ENCODE results near the gene FHOD3.

The FHOD3 gene

DNA sequence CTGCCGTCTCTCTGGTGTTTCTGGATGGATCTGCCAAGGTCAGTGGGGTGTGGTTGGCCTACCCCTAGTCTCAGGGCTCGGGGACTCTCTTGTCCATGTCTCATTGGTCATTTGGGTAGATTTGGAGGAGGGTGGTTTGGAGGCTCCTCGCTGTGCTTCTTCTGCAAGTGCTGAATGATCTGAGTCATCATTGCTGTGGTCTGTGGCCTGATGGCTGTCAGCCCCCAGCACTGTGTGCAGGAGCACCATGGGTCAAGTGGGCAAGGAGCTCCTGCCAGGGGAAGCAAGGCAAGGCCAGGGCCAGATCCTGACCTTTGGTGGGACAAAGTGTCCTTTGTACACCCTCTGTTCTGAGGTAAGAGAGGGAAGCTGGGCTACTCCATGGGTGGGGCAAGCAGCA is 221.8 kb downstream of the FHOD3 start:
- no peak for TF ChIP-seq POLR2AphosphoS5 (IDR thresholded peaks at IDR 0.05; ENCODE audit: low read depth, low read length)
- TF ChIP-seq, protein P1, sequence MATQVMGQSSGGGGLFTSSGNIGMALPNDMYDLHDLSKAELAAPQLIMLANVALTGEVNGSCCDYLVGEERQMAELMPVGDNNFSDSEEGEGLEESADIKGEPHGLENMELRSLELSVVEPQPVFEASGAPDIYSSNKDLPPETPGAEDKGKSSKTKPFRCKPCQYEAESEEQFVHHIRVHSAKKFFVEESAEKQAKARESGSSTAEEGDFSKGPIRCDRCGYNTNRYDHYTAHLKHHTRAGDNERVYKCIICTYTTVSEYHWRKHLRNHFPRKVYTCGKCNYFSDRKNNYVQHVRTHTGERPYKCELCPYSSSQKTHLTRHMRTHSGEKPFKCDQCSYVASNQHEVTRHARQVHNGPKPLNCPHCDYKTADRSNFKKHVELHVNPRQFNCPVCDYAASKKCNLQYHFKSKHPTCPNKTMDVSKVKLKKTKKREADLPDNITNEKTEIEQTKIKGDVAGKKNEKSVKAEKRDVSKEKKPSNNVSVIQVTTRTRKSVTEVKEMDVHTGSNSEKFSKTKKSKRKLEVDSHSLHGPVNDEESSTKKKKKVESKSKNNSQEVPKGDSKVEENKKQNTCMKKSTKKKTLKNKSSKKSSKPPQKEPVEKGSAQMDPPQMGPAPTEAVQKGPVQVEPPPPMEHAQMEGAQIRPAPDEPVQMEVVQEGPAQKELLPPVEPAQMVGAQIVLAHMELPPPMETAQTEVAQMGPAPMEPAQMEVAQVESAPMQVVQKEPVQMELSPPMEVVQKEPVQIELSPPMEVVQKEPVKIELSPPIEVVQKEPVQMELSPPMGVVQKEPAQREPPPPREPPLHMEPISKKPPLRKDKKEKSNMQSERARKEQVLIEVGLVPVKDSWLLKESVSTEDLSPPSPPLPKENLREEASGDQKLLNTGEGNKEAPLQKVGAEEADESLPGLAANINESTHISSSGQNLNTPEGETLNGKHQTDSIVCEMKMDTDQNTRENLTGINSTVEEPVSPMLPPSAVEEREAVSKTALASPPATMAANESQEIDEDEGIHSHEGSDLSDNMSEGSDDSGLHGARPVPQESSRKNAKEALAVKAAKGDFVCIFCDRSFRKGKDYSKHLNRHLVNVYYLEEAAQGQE (IDR thresholded peaks at IDR 0.05; ENCODE audit: insufficient read depth in 1 of 2, low read depth in 2 of 2, low read length in 2 of 2), result no peak
- no peak for TF ChIP-seq TAF1 (IDR thresholded peaks at IDR 0.05; ENCODE audit: borderline replicate concordance, insufficient read depth, low read length)
- no peak for TF ChIP-seq FOXP2 (optimal IDR thresholded peaks at IDR 0.05; ENCODE audit: borderline replicate concordance, extremely low read depth, extremely low read length, insufficient read depth)

DNA sequence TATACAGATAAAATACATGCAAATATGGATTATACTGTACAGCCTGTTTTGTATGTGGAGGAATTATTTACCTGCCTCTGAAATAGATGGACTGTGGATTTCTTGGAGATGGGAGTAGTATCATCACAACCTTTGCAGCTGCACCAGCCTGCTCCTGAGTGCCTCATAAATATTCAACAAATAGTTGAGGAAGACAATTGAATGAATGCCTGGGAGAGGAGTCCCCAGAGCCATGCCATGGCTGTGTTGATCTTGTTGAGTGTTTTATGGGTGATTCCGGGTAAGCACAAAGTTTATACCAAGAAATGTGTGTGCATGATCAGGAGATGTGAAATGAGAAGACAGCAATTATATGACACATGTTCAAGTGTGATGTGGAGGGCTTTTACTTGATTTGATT is 225.0 kb downstream of the FHOD3 start:
- TF ChIP-seq, protein P1 (IDR thresholded peaks at IDR 0.05; ENCODE audit: insufficient read depth in 1 of 2, low read depth in 2 of 2, low read length in 2 of 2), result no peak
- no peak for TF ChIP-seq TAF1 (IDR thresholded peaks at IDR 0.05; ENCODE audit: borderline replicate concordance, insufficient read depth, low read length)
- no peak for TF ChIP-seq POLR2AphosphoS5 (IDR thresholded peaks at IDR 0.05; ENCODE audit: low read depth, low read length)
- no peak for TF ChIP-seq SIN3A (IDR thresholded peaks at IDR 0.05; ENCODE audit: borderline replicate concordance, insufficient read depth, low read length)
- no peak for TF ChIP-seq FOXP2 (optimal IDR thresholded peaks at IDR 0.05; ENCODE audit: borderline replicate concordance, extremely low read depth, extremely low read length, insufficient read depth)

DNA sequence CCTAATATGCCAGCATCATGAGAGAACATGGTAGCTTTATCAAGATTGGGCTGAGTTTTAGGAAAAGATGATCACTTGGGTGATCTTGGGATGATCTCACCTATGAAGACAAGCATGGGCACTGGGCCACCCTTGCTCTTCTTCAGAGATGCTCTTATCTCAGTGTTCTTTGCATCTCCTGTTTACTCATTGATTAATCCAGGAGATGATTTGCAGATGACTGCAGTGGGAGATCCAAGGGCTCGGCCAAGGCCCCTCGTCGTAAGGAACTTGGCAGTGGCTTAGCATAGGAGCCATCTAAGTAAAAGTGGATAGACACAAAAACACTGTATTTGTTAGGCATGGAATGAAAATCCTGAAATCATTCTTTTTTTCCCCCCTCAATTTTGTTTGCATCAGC is 228.4 kb downstream of the FHOD3 start:
- TF ChIP-seq SIN3A (IDR thresholded peaks at IDR 0.05; ENCODE audit: borderline replicate concordance, insufficient read depth, low read length), result no peak

DNA sequence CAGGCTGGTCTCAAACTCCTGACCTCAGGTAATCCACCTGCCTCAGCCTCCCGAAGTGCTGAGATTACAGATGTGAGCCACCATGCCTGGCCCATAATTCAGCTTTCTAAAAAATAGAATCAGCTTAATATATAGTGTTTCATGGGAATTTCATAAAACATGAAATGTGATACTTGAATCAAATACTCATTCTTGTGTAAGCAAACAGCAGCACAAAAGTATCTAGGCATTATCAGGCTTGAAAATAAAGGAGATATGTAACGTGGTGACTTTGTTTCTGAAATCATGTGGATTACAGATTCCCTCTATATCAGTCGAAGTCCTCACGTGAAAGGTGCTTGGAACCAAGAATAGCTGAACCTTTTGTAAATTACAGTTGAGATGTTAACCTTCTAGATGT is 229.1 kb downstream of the FHOD3 start:
- no peak for TF ChIP-seq TAF1 (IDR thresholded peaks at IDR 0.05; ENCODE audit: borderline replicate concordance, insufficient read depth, low read length)
- TF ChIP-seq, protein P1 (IDR thresholded peaks at IDR 0.05; ENCODE audit: insufficient read depth in 1 of 2, low read depth in 2 of 2, low read length in 2 of 2), result no peak
- TF ChIP-seq FOXP2 (optimal IDR thresholded peaks at IDR 0.05; ENCODE audit: borderline replicate concordance, extremely low read depth, extremely low read length, insufficient read depth), result no peak
- TF ChIP-seq POLR2AphosphoS5 (IDR thresholded peaks at IDR 0.05; ENCODE audit: low read depth, low read length), result no peak
- TF ChIP-seq SIN3A (IDR thresholded peaks at IDR 0.05; ENCODE audit: borderline replicate concordance, insufficient read depth, low read length), result no peak

DNA sequence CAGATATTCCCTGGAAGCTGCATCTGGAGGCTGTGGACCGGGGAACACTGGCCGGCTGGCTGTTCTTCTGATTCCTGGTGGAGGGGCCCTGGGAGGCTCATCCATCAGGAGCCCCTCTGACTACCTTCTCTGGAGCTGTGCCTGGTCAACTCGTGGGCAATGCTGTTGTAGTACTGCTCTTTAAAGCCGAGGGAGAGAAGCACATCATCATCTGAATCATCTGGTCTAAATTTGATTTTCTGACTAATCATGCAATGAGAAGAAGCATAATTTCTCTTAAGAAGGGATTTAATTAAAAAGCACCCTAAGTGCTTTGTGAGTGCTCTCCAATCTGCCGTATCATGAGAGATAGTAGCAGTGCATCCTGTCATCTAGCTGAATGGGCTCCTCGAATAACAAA is 229.5 kb downstream of the FHOD3 start:
- no peak for TF ChIP-seq FOXP2 (optimal IDR thresholded peaks at IDR 0.05; ENCODE audit: borderline replicate concordance, extremely low read depth, extremely low read length, insufficient read depth)
- TF ChIP-seq POLR2AphosphoS5 (IDR thresholded peaks at IDR 0.05; ENCODE audit: low read depth, low read length), result no peak
- TF ChIP-seq, protein P1 (IDR thresholded peaks at IDR 0.05; ENCODE audit: insufficient read depth in 1 of 2, low read depth in 2 of 2, low read length in 2 of 2), result no peak

Data from PFSK-1 (cell line).